K562 treated with DMSO at 1 percent for 12 hours (cell line): ENCODE measurements around the gene DNA2. TPM values are rescaled to one million over a fixed set of nuclear protein-coding genes. Genes with fewer than 3 reads are reported as not detected.

Experiments used
- total RNA-seq: library from RNA; unstranded; fragments of 300-600 nt; gene quantifications from 2 replicates; pipeline ENCODE4 v1.2.3, GENCODE V29; 2022; ENCODE audit not compliant: insufficient read depth

DNA2 gene
- 8.2 and 28.4 TPM in 2 replicates for total RNA-seq

GRCh38 chr10:68471586-68472408 lies at the start of gene DNA2:
DNA2 (minus strand) TSS chr10:68471973; CDS start chr10:68471864, 109 bp downstream.

GRCh38 chr10:68406815-68407548 lies 64.8 kb downstream of the DNA2 start, which contains the start of gene RUFY2:
RUFY2 (minus strand) TSS chr10:68407277; CDS start chr10:68407189, 88 bp downstream.

Other genes starting within 250 kb of the DNA2 start
- gene ATOH7, start 239.9 kb downstream of the DNA2 start, total RNA-seq = not detected in 2 replicates
- gene HNRNPH3, start 139.9 kb downstream of the DNA2 start, total RNA-seq = 61.7 and 120 TPM in 2 replicates
- gene PBLD, start 139.0 kb downstream of the DNA2 start, total RNA-seq = 0.64 and 3.5 TPM in 2 replicates
- gene RUFY2, start 64.7 kb downstream of the DNA2 start, total RNA-seq = 2.7 and 9.0 TPM in 2 replicates
- 1.9 and 7.6 TPM in 2 replicates for gene SLC25A16, start 55.5 kb upstream of the DNA2 start, total RNA-seq
- 0.49 and 5.5 TPM in 2 replicates for gene TET1, start 88.4 kb upstream of the DNA2 start, total RNA-seq
- 32.8 and 51.7 TPM in 2 replicates for gene CCAR1, start 249.3 kb upstream of the DNA2 start, total RNA-seq